HG03460 (cell line): ENCODE measurements around the gene DPP4.
"Not testable (repeated sequence)": the region's sequence is repeated elsewhere in the genome, so short reads cannot be mapped to it uniquely, and the experiment has no call there.

Experiments used
- ATAC-seq: cut with Tn5 transposase; IDR thresholded peaks from one replicate; pipeline ENCODE4 v1.9.1; 2021; ENCODE audit not compliant: unreplicated experiment

Gene DPP4

DNA sequence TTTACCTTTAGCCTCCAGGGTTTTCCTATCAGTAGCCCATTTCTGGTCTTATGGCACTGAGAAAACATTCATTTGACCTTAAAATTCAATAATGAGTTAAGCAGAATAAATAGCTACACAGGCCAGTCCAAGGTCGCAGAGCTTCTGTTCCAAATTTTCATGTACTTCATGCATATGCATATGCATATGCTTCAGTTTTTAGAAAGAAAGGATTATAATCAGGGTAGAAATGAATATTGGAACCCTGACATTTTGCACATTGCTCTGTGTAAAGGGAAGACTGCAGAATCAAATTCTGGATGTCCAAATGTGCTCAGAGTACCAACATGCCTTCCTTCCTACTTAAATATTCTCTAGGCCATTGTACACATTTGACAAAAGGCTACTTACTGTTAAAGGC, 104.9 kb downstream of the DPP4 start:
- no peak for ATAC-seq

DNA sequence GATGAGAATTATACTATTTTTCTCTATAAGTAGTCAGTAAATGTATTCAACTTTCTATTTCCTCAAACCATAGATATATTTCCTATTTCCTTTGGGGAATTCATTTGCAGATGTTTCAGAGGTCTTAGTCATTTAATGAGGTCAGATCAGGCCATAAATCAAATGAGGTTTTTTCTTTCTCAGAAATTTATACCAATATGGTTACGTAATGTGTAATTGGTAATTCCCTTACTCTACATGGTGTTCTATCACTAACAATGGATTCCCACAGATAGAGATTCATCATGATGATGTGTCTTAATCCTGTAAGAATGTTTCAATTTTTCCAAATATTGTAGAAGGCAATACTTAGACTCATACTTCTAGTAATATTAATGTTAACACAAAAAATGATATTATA, 108.0 kb downstream of the DPP4 start:
- no peak for ATAC-seq

DNA sequence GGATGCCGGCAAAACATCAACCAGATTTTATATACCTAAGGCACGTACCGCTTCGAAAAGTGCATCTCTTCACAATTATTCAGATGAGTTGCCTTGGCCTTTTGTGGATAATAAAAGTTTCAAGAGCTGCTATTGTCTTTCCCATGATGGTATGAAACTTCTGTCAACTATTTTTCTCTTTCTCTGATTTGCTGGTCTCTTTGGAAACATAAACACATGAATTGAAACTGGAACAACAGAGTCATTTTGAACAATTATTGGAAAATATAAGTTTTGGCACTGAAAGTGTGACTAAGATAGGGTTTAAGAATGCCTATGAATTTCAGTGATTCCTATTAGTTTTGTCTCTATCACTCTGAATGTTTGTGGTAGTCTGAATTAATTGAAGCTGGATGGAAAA, 109.9 kb downstream of the DPP4 start:
- ATAC-seq = no peak

DNA sequence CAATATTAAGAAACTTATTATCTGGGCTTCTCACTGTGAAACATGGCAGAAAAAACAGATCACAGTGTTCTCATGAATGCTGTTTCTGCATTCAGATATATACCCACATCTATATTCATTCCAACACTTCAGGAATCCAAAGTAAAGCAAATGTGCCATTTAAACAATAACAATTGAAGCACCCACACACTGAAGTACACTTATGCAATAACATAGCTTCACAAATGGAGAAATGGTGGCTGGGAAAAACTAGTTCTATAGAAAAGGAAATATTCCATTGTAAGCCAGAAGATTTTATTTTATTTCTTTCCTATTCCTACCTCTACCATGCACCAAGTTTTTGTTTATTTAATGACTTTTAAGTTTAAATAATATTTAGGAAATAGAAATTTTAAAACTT, 111.9 kb downstream of the DPP4 start:
- ATAC-seq = no peak

DNA sequence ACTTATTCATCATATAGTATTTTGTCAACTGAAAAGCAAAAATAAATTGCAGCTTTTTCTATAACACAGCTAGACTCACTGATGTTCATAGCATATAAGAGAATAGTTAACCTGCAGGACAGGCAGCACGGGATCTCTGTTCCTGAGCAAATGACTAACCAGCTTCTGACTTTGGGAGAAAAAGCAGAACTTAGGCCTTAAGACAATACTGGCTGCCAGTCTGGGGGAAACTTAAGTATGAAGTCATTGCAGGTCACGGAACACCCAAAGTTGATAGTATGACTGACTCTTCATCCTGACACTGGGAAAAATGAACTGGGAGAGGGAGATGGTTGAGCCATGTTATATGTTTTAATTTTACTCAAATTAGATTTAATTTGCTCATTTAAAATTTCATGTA, 113.0 kb downstream of the DPP4 start:
- no peak for ATAC-seq

DNA sequence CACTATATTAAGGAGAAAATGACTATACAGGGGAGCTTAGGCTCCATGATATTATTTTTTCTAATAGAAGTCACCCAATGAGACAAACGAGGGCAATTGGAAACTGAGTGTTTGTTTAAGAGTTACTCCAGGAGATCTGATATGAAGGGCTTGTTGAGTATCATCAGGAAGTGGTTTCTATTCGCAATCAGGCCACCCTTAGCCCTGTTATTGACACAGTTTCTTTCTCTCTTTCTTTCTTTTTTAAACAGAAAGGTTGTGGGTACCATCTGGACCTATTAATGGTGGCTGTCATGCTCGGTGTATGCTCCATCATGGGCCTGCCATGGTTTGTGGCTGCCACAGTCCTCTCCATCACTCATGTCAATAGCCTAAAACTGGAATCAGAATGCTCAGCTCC, 117.3 kb downstream of the DPP4 start:
- ATAC-seq = no peak

DNA sequence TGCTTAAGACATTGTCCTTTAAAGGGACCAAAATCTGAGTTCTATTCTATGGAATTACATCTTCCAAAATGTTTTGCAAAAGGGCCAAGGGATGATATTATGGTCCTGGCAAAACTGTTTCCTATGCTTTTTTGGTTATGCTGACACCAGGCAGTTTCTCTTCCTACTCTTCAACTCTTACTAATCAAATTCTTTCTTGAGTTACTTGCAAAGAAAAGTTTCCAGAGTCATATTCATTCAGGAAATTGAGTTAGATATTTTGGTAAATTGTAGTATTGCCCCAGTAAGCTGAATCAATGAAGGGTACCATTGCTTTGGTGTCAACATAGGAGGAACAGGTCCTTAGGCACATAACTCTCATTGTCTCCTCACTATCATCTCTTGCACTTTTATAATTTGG, 118.8 kb downstream of the DPP4 start:
- ATAC-seq = no peak

DNA sequence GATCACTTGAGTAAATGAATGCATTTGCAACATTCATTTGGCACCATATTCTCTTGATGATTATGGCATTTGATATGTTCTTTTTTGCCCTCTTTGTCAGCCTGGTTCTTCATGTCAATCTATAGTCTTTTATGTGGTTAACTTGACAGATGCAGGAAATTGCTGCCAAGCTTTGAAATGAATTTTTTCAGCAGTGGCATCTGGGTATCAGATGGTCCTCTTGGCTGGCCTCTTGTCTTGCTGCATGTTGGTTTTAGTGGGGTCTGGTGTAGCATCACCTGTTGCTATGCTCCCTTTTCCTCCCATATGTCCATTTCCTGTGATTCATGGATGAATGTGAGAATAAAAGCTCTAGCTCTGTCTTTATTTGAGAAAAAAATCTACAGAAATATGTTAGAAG, 119.9 kb downstream of the DPP4 start:
- no peak for ATAC-seq

DNA sequence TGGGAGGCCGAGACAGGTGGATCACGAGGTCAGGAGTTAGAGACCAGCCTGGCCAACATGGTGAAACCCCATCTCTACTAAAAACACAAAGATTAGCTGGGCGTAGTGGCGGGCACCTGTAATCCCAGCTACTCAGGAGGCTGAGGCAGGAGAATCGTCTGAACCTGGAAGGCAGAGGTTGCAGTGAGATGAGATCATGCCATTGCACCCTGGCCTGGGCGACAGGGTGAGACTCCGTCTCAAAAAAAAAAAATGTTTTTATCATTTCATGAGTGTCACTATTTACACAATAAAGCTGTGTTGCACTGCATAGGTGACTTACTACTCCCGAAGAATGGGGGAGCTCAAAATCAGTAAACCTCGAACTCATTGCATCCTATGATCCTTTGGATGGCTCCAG, 120.6 kb downstream of the DPP4 start:
- not testable (repeated sequence) for ATAC-seq

DNA sequence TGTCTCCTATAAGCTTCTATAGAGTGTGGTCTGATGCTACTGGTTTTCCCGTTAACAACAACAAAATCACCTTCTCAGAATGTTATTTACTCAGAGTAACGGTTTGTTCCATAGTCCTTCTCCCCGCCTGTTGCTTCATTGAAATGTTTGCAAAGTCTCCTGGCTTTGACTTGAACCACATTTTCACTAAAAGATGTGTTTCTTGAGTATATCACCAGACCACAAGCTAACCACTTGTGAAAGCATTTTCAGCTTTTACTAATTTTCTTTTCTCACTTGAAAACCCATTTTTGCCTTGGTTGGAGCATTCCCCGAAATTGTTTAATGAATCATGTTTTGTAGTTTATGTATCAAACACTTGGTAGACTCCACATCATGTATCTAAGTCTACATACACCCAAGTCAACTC, 121.2 kb downstream of the DPP4 start:
- no peak for ATAC-seq

DNA sequence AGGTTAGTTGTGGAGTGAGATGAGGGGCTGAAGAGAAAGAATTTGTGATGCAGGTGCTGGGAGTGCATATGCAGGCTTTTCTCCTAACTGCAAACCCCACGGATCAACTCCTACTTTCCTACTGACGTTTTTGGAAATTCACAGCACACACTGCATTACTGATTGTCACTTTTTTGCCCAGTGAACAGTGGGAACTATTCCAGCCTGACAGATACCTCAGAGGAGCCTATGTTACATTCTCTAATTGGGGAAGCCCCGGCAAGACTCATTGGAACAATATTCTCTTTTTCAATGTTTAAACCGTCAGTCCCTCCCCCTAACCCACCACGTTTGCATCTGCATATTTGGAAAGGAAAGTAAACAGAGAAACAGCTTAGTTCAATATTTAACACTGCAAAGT, 126.2 kb downstream of the DPP4 start:
- ATAC-seq = no peak

DNA sequence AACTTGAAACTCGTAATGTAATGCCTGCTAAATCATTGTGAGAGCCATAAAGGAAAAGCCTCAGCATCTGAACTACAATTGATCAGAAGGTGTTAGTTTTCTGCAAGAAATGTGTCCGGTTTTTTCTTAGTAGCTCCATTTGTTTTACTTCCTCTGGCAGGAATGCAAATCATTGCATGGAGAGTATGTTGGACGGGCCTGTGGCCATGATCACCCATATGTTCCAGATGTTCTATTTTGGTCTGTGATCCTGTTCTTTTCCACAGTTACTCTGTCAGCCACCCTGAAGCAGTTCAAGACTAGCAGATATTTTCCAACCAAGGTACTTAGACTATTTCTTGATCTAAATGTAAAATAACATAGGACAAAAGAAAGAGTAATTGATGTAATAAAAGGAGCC, 126.6 kb downstream of the DPP4 start:
- no peak for ATAC-seq

DNA sequence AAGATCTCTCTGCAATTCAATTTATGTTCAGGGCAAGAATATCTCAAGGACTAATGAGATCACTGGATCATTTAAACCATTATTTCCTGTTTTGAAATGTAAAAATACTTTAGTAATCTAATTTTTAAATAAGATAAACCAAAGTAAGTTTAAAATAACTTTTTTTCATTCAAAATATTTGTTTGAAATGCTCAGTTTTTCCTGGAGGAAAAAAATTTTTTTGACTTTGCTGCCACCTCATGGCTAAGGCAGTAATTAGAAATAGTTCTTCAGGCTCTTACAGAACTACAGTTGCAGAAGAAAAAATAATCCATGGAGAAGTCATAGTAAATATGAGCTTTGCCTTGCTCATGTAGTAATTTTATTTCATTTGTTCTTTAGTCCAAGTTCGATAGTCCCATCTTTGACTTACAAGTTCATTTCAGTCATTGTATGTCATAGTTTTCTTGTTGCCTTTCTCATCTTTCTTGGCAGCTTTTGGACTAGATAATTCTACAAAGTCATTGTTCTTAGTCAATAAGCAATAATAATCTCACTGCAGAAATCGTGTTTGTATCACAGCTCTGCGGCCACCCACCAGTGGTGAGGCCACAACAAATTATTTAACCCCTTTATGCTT, 127.4 kb downstream of the DPP4 start:
- ATAC-seq = no peak

DNA sequence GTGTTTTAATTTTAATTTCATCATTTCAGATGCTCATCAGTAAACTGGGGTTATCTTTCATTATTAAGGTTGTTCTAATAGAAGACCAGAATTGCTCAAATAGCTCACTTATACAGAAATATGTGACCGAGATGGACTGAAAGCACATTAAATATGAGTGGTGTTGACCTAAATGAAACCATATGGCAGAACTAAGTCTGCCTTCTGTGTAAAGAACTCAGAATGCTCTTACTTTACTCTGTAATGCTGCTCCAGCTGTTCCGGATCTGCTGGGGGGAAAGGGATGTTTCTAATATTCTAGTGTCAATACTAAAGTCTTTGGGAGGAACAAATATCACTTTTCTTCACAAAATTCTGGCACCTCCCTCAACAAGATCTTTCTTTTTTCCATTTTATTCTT, 131.0 kb downstream of the DPP4 start:
- ATAC-seq = no peak
